ENCODE results near the gene DNER. TPM values are rescaled to one million over a fixed set of nuclear protein-coding genes. Genes with fewer than 3 reads are reported as not detected.
"Not testable (repeated sequence)": the region's sequence is repeated elsewhere in the genome, so short reads cannot be mapped to it uniquely, and the experiment has no call there.

Gene DNER
- total and polyA plus RNA-seq, 2 donors (not counting 1 experiment from before 2014, with no cell fraction given) = not detected

DNA sequence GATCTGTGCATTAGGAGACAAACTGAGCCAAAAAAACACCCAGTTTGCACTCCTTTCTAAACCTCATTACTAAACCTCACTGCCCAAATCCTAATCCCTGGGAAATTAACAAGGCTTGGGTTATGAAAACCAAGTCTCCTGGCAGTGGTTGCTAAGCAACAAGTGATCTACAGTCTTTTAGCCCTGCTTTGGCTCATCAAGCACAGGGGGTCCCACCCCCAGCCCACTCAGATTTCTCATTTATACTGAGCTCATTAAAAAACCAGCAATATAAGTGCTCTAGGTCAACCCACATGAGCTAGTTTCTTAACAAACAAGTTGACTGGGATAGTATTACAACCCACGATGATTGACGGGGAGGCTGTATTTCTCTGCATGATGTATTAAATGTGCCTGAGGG lies 18.4 kb downstream of the DNER start:
- WGBS (ENCODE audit: insufficient coverage) = 100% methylated on average over 1 of the region's 2 CpGs
- CTCF ChIA-PET = no interaction called here
- no peak for TF ChIP-seq EZH2 (IDR thresholded peaks at IDR 0.05; ENCODE audit: borderline replicate concordance, insufficient read depth, low read depth, low read length, poor library complexity, severe bottlenecking)
- TF ChIP-seq, protein P1, sequence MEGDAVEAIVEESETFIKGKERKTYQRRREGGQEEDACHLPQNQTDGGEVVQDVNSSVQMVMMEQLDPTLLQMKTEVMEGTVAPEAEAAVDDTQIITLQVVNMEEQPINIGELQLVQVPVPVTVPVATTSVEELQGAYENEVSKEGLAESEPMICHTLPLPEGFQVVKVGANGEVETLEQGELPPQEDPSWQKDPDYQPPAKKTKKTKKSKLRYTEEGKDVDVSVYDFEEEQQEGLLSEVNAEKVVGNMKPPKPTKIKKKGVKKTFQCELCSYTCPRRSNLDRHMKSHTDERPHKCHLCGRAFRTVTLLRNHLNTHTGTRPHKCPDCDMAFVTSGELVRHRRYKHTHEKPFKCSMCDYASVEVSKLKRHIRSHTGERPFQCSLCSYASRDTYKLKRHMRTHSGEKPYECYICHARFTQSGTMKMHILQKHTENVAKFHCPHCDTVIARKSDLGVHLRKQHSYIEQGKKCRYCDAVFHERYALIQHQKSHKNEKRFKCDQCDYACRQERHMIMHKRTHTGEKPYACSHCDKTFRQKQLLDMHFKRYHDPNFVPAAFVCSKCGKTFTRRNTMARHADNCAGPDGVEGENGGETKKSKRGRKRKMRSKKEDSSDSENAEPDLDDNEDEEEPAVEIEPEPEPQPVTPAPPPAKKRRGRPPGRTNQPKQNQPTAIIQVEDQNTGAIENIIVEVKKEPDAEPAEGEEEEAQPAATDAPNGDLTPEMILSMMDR (IDR thresholded peaks at IDR 0.05) = no peak

DNA sequence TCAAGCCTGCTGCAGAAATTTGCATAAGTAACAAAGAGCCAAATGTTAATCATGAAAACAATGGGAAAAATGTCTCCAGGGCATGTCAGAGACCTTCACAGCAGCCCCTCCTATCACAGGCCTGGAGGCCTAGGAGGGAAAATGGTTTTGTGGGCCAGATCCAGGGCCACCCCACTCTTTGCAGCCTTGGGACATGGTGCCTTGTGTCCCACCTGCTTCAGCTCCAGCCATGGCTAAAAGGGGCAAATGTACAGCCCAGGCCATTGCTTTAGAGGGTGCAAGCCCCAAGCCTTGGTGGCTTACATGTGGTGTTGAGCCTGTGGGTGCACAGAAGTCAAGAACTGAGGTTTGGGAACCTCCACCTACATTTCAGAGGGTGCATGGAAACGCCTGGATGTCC lies 20.5 kb downstream of the DNER start:
- peaks cover 24% of the 10 kb centered on the region for H3K27me3 Mint-ChIP-seq

More for the DNA sequence above, 18.4 kb downstream of the DNER start:
- no peak overlapping the region for H3K27ac Mint-ChIP-seq
- Histone ChIP-seq H3K4me2 (replicated peaks; ENCODE audit: low read depth, low read length, poor library complexity, severe bottlenecking) (no peak overlapping the region), H3K36me3 (replicated peaks in 1 of 2; ENCODE audit: control extremely low read depth in 1 of 2, control insufficient read depth in 1 of 2, extremely low read depth in 1 of 2, insufficient read depth in 2 of 2, low read length in 1 of 2) (no peaks in the 10 kb centered on the region), H4K20me1 (ENCODE audit: control insufficient read depth, insufficient read depth, low read length, poor library complexity, severe bottlenecking) (no peaks in the 10 kb centered on the region), H3K27me3 (replicated peaks in 1 of 4; ENCODE audit: control extremely low read depth in 1 of 4, control insufficient read depth in 3 of 4, insufficient read depth in 4 of 4, low read length in 3 of 4) (peaks cover 0 to 3% (median 0%) of the 10 kb centered on the region in 4 experiments), H3K27ac (ENCODE audit: low read length in 2 of 2) (no peak overlapping the region), H3K9ac (ENCODE audit: low read length) (no peak overlapping the region), H3K4me3 (ENCODE audit: control extremely low read depth in 1 of 5, extremely low read depth in 1 of 5, insufficient read depth in 1 of 5, low read depth in 2 of 5, low read length in 4 of 5) (no peak overlapping the region), H3K9me3 (ENCODE audit: control extremely low read depth in 1 of 3, control insufficient read depth in 2 of 3, insufficient read depth in 1 of 3, low read length in 2 of 3) (peaks cover 0 to 7% (median 0%) of the 10 kb centered on the region in 3 donors), H3K4me1 (ENCODE audit: control insufficient read depth in 2 of 2, insufficient read depth in 2 of 2, low read length in 2 of 2) (no peaks in the 10 kb centered on the region), H3K79me2 (ENCODE audit: control insufficient read depth, insufficient read depth, low read length) (no peaks in the 10 kb centered on the region), H2AFZ (ENCODE audit: insufficient read depth, low read depth, low read length, poor library complexity, severe bottlenecking) (no peak overlapping the region)
- intact Hi-C loops (cut with micrococcal nuclease) = no loop called here
- peaks cover 24% of the 10 kb centered on the region for H3K27me3 Mint-ChIP-seq
- DNase-seq = no peak
- ATAC-seq (ENCODE audit: low read depth) = no peak
- peaks cover 2% of the 10 kb centered on the region for H3K9me3 Mint-ChIP-seq (ENCODE audit: insufficient read depth)
- POLR2A ChIA-PET = no interaction called here
- H3K4me3 Mint-ChIP-seq = no peak overlapping the region
- no peaks in the 10 kb centered on the region for H3K4me1 Mint-ChIP-seq

More for the DNA sequence above, 20.5 kb downstream of the DNER start:
- H3K27ac ChIP-seq (ENCODE audit: low read length in 2 of 2); ATAC-seq (ENCODE audit: low read depth); H3K4me1 ChIP-seq (ENCODE audit: control insufficient read depth in 2 of 2, insufficient read depth in 2 of 2, low read length in 2 of 2); H3K9me3 Mint-ChIP-seq (ENCODE audit: insufficient read depth); H3K4me1 Mint-ChIP-seq; intact Hi-C loops (cut with micrococcal nuclease); H3K4me3 ChIP-seq (ENCODE audit: control extremely low read depth in 1 of 5, extremely low read depth in 1 of 5, insufficient read depth in 1 of 5, low read depth in 2 of 5, low read length in 4 of 5); H4K20me1 ChIP-seq (ENCODE audit: control insufficient read depth, insufficient read depth, low read length, poor library complexity, severe bottlenecking); H3K27me3 ChIP-seq (replicated peaks in 1 of 4; ENCODE audit: control extremely low read depth in 1 of 4, control insufficient read depth in 3 of 4, insufficient read depth in 4 of 4, low read length in 3 of 4); H3K9ac ChIP-seq (ENCODE audit: low read length); POLR2A ChIA-PET; H3K4me2 ChIP-seq (replicated peaks; ENCODE audit: low read depth, low read length, poor library complexity, severe bottlenecking); CTCF ChIA-PET; H3K79me2 ChIP-seq (ENCODE audit: control insufficient read depth, insufficient read depth, low read length); DNase-seq; H2AFZ ChIP-seq (ENCODE audit: insufficient read depth, low read depth, low read length, poor library complexity, severe bottlenecking); H3K9me3 ChIP-seq (ENCODE audit: control extremely low read depth in 1 of 3, control insufficient read depth in 2 of 3, insufficient read depth in 1 of 3, low read length in 2 of 3); H3K27ac Mint-ChIP-seq; H3K4me3 Mint-ChIP-seq; H3K36me3 ChIP-seq (replicated peaks in 1 of 2; ENCODE audit: control extremely low read depth in 1 of 2, control insufficient read depth in 1 of 2, extremely low read depth in 1 of 2, insufficient read depth in 2 of 2, low read length in 1 of 2): not testable (repeated sequence)
- WGBS (ENCODE audit: insufficient coverage) = no CpG with 5 or more reads among the region's 1 CpG
